Hepatocyte (in vitro differentiated cells): ENCODE results near the gene ADIPOR2.

Experiments used
- CTCF ChIP-seq: fragments of 200-600 bp; sonication (generic); IDR thresholded peaks from 2 replicates; pipeline ENCODE4 v1.5.1; 2016; ENCODE audit warnings: antibody characterized with exemption, mild to moderate bottlenecking; ENCODE audit not compliant: poor library complexity
- EZH2 ChIP-seq: fragments of 200-600 bp; sonication (generic); IDR thresholded peaks from 2 replicates; pipeline ENCODE4 v1.6.1; 2016; ENCODE audit warnings: antibody characterized with exemption, mild to moderate bottlenecking, borderline replicate concordance
- EZH2phosphoT487 ChIP-seq: fragments of 200-600 bp; sonication (generic); IDR thresholded peaks from one replicate; pipeline ENCODE4 v1.6.1; 2018; ENCODE audit warnings: antibody characterized with exemption, mild to moderate bottlenecking, low read depth, moderate library complexity; ENCODE audit not compliant: unreplicated experiment, severe bottlenecking

- TF ChIP-seq CTCF: no peak
- no peak for TF ChIP-seq EZH2
- TF ChIP-seq EZH2phosphoT487: no peak
Measured at GRCh38 chr12:1749019-1749418, 58.1 kb downstream of the ADIPOR2 start.
